ENCODE results near the gene CIT. TPM values are rescaled to one million over a fixed set of nuclear protein-coding genes. Genes with fewer than 3 reads are reported as not detected.

CIT gene
- total and polyA plus RNA-seq, 9 of the 15 experiments (the other 6 are each of a cell fraction or from before 2014, with no cell fraction given) = 1.1 to 46.7 (median 21.3) TPM

DNA sequence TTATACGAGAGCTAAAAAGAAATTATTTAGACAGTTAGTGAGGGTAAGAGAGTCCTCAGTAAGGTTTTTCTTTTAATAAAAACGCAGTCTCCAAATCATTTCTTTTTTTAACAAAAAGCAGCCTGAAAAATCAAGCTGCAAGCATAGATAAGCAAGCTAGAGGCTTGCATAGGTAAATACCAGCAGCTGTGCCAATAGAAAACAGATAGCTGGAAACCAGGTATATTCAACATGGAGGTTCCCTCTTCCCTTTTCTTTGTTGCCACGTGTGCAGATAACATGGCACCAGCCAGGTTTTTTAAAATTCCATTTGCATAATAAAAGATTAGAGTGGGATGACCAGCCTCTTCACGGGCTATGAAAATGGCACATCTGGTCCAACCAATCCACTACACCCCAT is 215.2 kb downstream of the CIT start (continued):
- TF ChIP-seq, protein P1, sequence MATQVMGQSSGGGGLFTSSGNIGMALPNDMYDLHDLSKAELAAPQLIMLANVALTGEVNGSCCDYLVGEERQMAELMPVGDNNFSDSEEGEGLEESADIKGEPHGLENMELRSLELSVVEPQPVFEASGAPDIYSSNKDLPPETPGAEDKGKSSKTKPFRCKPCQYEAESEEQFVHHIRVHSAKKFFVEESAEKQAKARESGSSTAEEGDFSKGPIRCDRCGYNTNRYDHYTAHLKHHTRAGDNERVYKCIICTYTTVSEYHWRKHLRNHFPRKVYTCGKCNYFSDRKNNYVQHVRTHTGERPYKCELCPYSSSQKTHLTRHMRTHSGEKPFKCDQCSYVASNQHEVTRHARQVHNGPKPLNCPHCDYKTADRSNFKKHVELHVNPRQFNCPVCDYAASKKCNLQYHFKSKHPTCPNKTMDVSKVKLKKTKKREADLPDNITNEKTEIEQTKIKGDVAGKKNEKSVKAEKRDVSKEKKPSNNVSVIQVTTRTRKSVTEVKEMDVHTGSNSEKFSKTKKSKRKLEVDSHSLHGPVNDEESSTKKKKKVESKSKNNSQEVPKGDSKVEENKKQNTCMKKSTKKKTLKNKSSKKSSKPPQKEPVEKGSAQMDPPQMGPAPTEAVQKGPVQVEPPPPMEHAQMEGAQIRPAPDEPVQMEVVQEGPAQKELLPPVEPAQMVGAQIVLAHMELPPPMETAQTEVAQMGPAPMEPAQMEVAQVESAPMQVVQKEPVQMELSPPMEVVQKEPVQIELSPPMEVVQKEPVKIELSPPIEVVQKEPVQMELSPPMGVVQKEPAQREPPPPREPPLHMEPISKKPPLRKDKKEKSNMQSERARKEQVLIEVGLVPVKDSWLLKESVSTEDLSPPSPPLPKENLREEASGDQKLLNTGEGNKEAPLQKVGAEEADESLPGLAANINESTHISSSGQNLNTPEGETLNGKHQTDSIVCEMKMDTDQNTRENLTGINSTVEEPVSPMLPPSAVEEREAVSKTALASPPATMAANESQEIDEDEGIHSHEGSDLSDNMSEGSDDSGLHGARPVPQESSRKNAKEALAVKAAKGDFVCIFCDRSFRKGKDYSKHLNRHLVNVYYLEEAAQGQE (IDR thresholded peaks at IDR 0.05; ENCODE audit: borderline replicate concordance) = no peak
- TF ChIP-seq, protein P1 (CRISPR knock-in tag; IDR thresholded peaks at IDR 0.05; ENCODE audit: low read depth) = no peak
- peak; percentile 89 for TF ChIP-seq TEAD4 (IDR thresholded peaks at IDR 0.05; ENCODE audit: low read length)
- TF ChIP-seq TEAD4 (CRISPR knock-in tag; IDR thresholded peaks at IDR 0.05; ENCODE audit: borderline replicate concordance) = no peak
- TF ChIP-seq, protein P2, sequence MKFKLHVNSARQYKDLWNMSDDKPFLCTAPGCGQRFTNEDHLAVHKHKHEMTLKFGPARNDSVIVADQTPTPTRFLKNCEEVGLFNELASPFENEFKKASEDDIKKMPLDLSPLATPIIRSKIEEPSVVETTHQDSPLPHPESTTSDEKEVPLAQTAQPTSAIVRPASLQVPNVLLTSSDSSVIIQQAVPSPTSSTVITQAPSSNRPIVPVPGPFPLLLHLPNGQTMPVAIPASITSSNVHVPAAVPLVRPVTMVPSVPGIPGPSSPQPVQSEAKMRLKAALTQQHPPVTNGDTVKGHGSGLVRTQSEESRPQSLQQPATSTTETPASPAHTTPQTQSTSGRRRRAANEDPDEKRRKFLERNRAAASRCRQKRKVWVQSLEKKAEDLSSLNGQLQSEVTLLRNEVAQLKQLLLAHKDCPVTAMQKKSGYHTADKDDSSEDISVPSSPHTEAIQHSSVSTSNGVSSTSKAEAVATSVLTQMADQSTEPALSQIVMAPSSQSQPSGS (CRISPR knock-in tag; IDR thresholded peaks at IDR 0.05) = no peak
- TF ChIP-seq, protein P3, sequence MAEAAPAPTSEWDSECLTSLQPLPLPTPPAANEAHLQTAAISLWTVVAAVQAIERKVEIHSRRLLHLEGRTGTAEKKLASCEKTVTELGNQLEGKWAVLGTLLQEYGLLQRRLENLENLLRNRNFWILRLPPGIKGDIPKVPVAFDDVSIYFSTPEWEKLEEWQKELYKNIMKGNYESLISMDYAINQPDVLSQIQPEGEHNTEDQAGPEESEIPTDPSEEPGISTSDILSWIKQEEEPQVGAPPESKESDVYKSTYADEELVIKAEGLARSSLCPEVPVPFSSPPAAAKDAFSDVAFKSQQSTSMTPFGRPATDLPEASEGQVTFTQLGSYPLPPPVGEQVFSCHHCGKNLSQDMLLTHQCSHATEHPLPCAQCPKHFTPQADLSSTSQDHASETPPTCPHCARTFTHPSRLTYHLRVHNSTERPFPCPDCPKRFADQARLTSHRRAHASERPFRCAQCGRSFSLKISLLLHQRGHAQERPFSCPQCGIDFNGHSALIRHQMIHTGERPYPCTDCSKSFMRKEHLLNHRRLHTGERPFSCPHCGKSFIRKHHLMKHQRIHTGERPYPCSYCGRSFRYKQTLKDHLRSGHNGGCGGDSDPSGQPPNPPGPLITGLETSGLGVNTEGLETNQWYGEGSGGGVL (CRISPR knock-in tag; IDR thresholded peaks at IDR 0.05) = no peak
- peak; percentile 57; the same call in 1 of the 2 replicates for TF ChIP-seq SPI1 (IDR thresholded peaks at IDR 0.05; ENCODE audit: borderline replicate concordance, low read depth, low read length)
- TF ChIP-seq ZSCAN29 (IDR thresholded peaks at IDR 0.05) = no peak
- TF ChIP-seq BRD4 (IDR thresholded peaks at IDR 0.05) = no peak
- TF ChIP-seq CXXC5 (CRISPR knock-in tag; IDR thresholded peaks at IDR 0.05) = 0 out of 2 replicates have a peak, but pooled peaks have one; percentile 15
- TF ChIP-seq GATAD2B (IDR thresholded peaks at IDR 0.05; ENCODE audit: borderline replicate concordance) = peak; percentile 11; the same call in 1 of the 2 replicates
- TF ChIP-seq, protein P4, sequence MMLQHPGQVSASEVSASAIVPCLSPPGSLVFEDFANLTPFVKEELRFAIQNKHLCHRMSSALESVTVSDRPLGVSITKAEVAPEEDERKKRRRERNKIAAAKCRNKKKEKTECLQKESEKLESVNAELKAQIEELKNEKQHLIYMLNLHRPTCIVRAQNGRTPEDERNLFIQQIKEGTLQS (IDR thresholded peaks at IDR 0.05) = no peak
- TF ChIP-seq, protein P4 (CRISPR knock-in tag; conservative IDR thresholded peaks at IDR 0.05) = no peak
- TF ChIP-seq CSDE1 (IDR thresholded peaks at IDR 0.05) = no peak
- TF ChIP-seq NUFIP1 (IDR thresholded peaks at IDR 0.05; ENCODE audit: partially characterized antibody) = no peak
- TF ChIP-seq CBFA2T2 (conservative IDR thresholded peaks at IDR 0.05) = peak; percentile 80
- TF ChIP-seq, protein P5, sequence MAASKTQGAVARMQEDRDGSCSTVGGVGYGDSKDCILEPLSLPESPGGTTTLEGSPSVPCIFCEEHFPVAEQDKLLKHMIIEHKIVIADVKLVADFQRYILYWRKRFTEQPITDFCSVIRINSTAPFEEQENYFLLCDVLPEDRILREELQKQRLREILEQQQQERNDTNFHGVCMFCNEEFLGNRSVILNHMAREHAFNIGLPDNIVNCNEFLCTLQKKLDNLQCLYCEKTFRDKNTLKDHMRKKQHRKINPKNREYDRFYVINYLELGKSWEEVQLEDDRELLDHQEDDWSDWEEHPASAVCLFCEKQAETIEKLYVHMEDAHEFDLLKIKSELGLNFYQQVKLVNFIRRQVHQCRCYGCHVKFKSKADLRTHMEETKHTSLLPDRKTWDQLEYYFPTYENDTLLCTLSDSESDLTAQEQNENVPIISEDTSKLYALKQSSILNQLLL (CRISPR knock-in tag; IDR thresholded peaks at IDR 0.05; ENCODE audit: borderline replicate concordance) = no peak

All from K562 (cell line).